AG09319 (cell line): Measurements from ENCODE around the gene VWA3A.
"Not testable (repeated sequence)": the region's sequence is repeated elsewhere in the genome, so short reads cannot be mapped to it uniquely, and the experiment has no call there.

ENCODE experiments used
- DNase-seq: peaks from one replicate; pipeline ENCODE4 v3.0.0-alpha.2; 2010; ENCODE audit warnings: low read depth; ENCODE audit errors: extremely low read depth
- CTCF ChIP-seq: IDR thresholded peaks from 2 replicates; pipeline ENCODE4 v1.5.1; 2011; ENCODE audit warnings: low read depth, mild to moderate bottlenecking, inconsistent platforms, low read length, moderate library complexity

Gene VWA3A

GRCh38 chr16:22109258-22109898, 17.0 kb downstream of the VWA3A start:
- DNase-seq = no peak
- TF ChIP-seq CTCF = no peak

- not testable (repeated sequence) for DNase-seq
These were observed 19.3 kb downstream of the VWA3A start for GRCh38 chr16:22111629-22112028.

GRCh38 chr16:22116095-22116700, 23.9 kb downstream of the VWA3A start:
- no peak for DNase-seq
- TF ChIP-seq CTCF = no peak

- DNase-seq = no peak
- TF ChIP-seq CTCF = no peak
These were observed 25.3 kb downstream of the VWA3A start for GRCh38 chr16:22117609-22118008.

GRCh38 chr16:22120440-22120839, 28.1 kb downstream of the VWA3A start:
- TF ChIP-seq CTCF = no peak

GRCh38 chr16:22122239-22122638, 29.9 kb downstream of the VWA3A start:
- TF ChIP-seq CTCF = no peak

More at GRCh38 chr16:22120440-22120839, 28.1 kb downstream of the VWA3A start:
- DNase-seq = no peak

GRCh38 chr16:22123146-22123545, 30.8 kb downstream of the VWA3A start:
- no peak for DNase-seq
- TF ChIP-seq CTCF = no peak

More at GRCh38 chr16:22122239-22122638, 29.9 kb downstream of the VWA3A start:
- DNase-seq = no peak
